Brain pericyte (primary cell): Measurements from ENCODE around the gene ODAD4.
"Not testable (repeated sequence)": the region's sequence is repeated elsewhere in the genome, so short reads cannot be mapped to it uniquely, and the experiment has no call there.

Experiments
- DNase-seq: peaks from one replicate; pipeline ENCODE4 v3.0.0-alpha.2; 2012; ENCODE audit warnings: low read depth, low spot score

Gene ODAD4

GRCh38 chr17:42001729-42002128, 71.3 kb downstream of the ODAD4 start:
- no peak for DNase-seq

GRCh38 chr17:42002175-42002791, 71.9 kb downstream of the ODAD4 start:
- no peak for DNase-seq

GRCh38 chr17:42002792-42003301, 72.4 kb downstream of the ODAD4 start:
- DNase-seq = no peak

- no peak for DNase-seq
Observed at GRCh38 chr17:42005166-42005565, 74.7 kb downstream of the ODAD4 start.

- DNase-seq = no peak
Observed at GRCh38 chr17:42009170-42009569, 78.8 kb downstream of the ODAD4 start.

GRCh38 chr17:42010266-42010680, 79.9 kb downstream of the ODAD4 start:
- not testable (repeated sequence) for DNase-seq

GRCh38 chr17:42010898-42011516, 80.6 kb downstream of the ODAD4 start:
- no peak for DNase-seq

- DNase-seq = not testable (repeated sequence)
Observed at GRCh38 chr17:42012363-42012762, 81.9 kb downstream of the ODAD4 start.

- DNase-seq = not testable (repeated sequence)
Observed at GRCh38 chr17:42013740-42014139, 83.3 kb downstream of the ODAD4 start.
